LNCAP (cell line): ENCODE data around the gene PHF23.

Source experiments
- CTCF ChIP-seq: fragments of 450-650 bp; IDR thresholded peaks from 2 replicates; pipeline ENCODE4 v1.5.1; 2017; ENCODE audit warnings: mild to moderate bottlenecking

Gene PHF23

GRCh38 chr17:7281074-7281952, 42.1 kb upstream of the PHF23 start, which contains the start of gene SLC2A4:
Gene SLC2A4, plus strand, starts transcription at chr17:7281718. Its CDS starts 217 bp downstream, at chr17:7281935.
- no peak for TF ChIP-seq CTCF

GRCh38 chr17:7280519-7281073, 41.3 kb upstream of the PHF23 start:
- peak; percentile 94 for TF ChIP-seq CTCF

GRCh38 chr17:7279448-7279847, 40.2 kb upstream of the PHF23 start:
- no peak for TF ChIP-seq CTCF

GRCh38 chr17:7266784-7267183, 27.5 kb upstream of the PHF23 start:
- TF ChIP-seq CTCF, result no peak

GRCh38 chr17:7263801-7264078, 24.5 kb upstream of the PHF23 start:
- no peak for TF ChIP-seq CTCF

- TF ChIP-seq CTCF, result no peak
Measured at GRCh38 chr17:7262935-7263800, 23.9 kb upstream of the PHF23 start.

GRCh38 chr17:7262192-7262934, 23.1 kb upstream of the PHF23 start, which contains the start of gene CLDN7:
Gene CLDN7, minus strand, starts transcription at chr17:7262478. Its CDS starts 435 bp downstream, at chr17:7262043.
- no peak; the same call in 1 of the 2 replicates for TF ChIP-seq CTCF
